Ascending aorta (tissue), 2 donors: ENCODE measurements around the gene LCT. TPM values are rescaled to one million over a fixed set of nuclear protein-coding genes. Genes with fewer than 3 reads are reported as not detected.

Source experiments
- DNase-seq, 2 donors: peaks; one replicate each; pipeline ENCODE4 v3.0.0-alpha.2; 2019; ENCODE audit warnings: low spot score in 2 of 2
- H3K27ac ChIP-seq, 2 donors: fragments of 200-600 bp; sonication (generic); one replicate each; pipeline ENCODE4 v1.5.1; 2016 to 2017; ENCODE audit warnings: mild to moderate bottlenecking in 1 of 2
- H3K27me3 ChIP-seq: fragments of 200-600 bp; sonication (generic); one replicate; pipeline ENCODE4 v1.5.1; 2017
- H3K36me3 ChIP-seq, 2 donors: fragments of 200-600 bp; sonication (generic); one replicate each; pipeline ENCODE4 v1.5.1; 2016
- H3K4me1 ChIP-seq, 2 donors: fragments of 200-600 bp; sonication (generic); one replicate each; pipeline ENCODE4 v1.5.1; 2016 to 2017; ENCODE audit warnings: mild to moderate bottlenecking in 1 of 2
- H3K4me3 ChIP-seq, 2 donors: fragments of 200-600 bp; sonication (generic); one replicate each; pipeline ENCODE4 v1.5.1; 2016 to 2017; ENCODE audit warnings: mild to moderate bottlenecking in 1 of 2
- H3K9me3 ChIP-seq, 2 donors: fragments of 200-600 bp; sonication (generic); one replicate each; pipeline ENCODE4 v1.5.1; 2016
- intact Hi-C: fragments of 100-400 bp; cut with DNase I; formaldehyde crosslinking; loops from one replicate; pipeline ENCODE4 v1.15.1; 2023
- total RNA-seq: library from RNA; depleted of rRNA; stranded (reverse); fragments of >200 nt; gene quantifications from one replicate; pipeline ENCODE4 v1.1.0, GENCODE V29; 2016
- TF ChIP-seq, protein P1 (sequence below), 3 experiments: fragments of 200-600 bp in 2 of 3; fragments of 450-650 bp in 1 of 3; sonication (generic) in 2 of 3; IDR thresholded peaks; one replicate each; pipeline ENCODE4 v1.5.1; 2016 to 2019; ENCODE audit warnings: antibody characterized with exemption in 3 of 3, mild to moderate bottlenecking in 1 of 3, moderate library complexity in 1 of 3

LCT gene
- total RNA-seq, 1 donor from 2014 or later: not detected

DNA sequence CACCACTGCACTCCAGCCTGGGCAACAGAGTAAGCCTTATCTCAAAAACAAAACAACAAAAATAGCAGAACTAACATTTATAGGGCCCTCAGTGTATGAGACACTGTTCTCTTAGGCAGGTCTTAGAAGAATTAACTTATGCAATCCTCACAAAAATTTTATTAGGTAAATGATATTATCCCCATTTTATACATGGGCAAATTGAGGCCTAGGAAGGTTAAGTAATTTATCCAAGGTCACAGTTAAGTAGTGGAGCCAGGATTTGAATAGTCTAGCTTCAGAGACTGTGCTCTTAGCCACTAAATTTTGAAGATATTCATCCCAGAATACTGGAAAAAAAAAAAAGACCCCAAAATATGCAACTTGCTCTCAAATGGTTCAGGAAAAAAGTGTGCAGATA, 16.4 kb upstream of the LCT start:
- no peak for DNase-seq
- Histone ChIP-seq H3K27ac (no peak overlapping the region), H3K9me3 (no peaks in the 10 kb centered on the region), H3K27me3 (no peaks in the 10 kb centered on the region), H3K36me3 (peaks cover 42 to 58% of the 10 kb centered on the region in 2 donors), H3K4me3 (no peak overlapping the region), H3K4me1 (no peaks in the 10 kb centered on the region)
- intact Hi-C loops: no loop called here
- TF ChIP-seq, protein P1, sequence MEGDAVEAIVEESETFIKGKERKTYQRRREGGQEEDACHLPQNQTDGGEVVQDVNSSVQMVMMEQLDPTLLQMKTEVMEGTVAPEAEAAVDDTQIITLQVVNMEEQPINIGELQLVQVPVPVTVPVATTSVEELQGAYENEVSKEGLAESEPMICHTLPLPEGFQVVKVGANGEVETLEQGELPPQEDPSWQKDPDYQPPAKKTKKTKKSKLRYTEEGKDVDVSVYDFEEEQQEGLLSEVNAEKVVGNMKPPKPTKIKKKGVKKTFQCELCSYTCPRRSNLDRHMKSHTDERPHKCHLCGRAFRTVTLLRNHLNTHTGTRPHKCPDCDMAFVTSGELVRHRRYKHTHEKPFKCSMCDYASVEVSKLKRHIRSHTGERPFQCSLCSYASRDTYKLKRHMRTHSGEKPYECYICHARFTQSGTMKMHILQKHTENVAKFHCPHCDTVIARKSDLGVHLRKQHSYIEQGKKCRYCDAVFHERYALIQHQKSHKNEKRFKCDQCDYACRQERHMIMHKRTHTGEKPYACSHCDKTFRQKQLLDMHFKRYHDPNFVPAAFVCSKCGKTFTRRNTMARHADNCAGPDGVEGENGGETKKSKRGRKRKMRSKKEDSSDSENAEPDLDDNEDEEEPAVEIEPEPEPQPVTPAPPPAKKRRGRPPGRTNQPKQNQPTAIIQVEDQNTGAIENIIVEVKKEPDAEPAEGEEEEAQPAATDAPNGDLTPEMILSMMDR (IDR thresholded peaks at IDR 0.05): no peak

DNA sequence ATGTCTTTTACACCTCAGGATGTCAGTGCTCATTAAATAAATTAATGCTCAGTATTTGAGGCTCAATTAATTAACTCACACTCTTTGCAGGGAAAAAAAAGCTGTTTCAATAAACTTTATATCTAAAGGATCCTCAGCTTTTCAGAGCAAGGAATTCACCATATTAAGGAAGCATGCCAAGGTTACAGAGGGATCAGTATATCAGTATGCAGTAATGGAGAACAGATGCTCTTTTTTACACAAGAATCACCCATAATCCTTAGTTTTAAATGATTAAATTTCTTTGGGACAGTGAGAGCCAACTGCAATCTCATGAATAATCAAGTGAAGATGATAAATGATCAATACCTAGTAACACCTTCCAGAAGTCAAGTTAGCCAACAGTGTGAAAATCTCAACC, 14.9 kb upstream of the LCT start:
- no peaks in the 10 kb centered on the region for H3K9me3 ChIP-seq
- TF ChIP-seq, protein P1 (IDR thresholded peaks at IDR 0.05): no peak
- H3K27ac ChIP-seq: no peak overlapping the region
- no peak for DNase-seq
- H3K4me1 ChIP-seq: no peaks in the 10 kb centered on the region
- no peak overlapping the region for H3K4me3 ChIP-seq
- peaks cover 43 to 50% of the 10 kb centered on the region in 2 donors for H3K36me3 ChIP-seq
- intact Hi-C loops: no loop called here
- no peaks in the 10 kb centered on the region for H3K27me3 ChIP-seq

DNA sequence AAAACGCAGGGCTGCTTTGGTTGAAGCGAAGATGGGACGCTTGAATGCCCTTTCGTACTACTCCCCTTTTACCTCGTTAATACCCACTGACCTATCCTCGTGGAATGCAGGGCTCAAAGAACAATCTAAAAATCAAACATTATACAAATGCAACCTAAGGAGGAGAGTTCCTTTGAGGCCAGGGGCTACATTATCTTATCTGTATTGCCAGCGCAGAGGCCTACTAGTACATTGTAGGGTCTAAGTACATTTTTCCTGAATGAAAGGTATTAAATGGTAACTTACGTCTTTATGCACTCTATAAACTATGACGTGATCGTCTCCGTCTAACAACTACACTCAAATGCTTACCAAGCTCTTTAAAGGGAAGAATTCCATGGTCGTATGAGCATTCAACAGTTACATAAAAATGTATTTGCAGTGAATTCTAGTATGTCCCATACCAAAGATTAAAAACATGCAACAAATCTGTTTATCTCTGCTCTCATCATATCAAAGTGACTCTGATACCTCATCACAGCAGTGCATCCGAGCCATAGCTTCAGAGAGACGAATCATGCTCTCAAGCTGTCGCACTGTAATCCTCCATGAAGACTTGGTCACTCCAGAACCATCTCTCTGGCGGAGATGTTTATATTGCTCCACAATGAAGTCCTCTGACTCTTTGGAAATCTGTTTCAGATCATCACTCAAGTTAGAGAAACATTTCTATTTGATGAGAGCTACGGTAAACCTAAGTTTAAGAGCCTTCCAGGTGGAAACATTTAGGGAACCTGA, 14.1 kb upstream of the LCT start:
- Histone ChIP-seq H3K27ac (no peak overlapping the region), H3K4me3 (no peak overlapping the region), H3K9me3 (no peaks in the 10 kb centered on the region), H3K4me1 (no peaks in the 10 kb centered on the region), H3K27me3 (no peaks in the 10 kb centered on the region), H3K36me3 (peaks cover 49 to 50% of the 10 kb centered on the region in 2 donors)
- intact Hi-C loops: no loop called here
- no peak for DNase-seq
- TF ChIP-seq, protein P1 (IDR thresholded peaks at IDR 0.05): no peak

DNA sequence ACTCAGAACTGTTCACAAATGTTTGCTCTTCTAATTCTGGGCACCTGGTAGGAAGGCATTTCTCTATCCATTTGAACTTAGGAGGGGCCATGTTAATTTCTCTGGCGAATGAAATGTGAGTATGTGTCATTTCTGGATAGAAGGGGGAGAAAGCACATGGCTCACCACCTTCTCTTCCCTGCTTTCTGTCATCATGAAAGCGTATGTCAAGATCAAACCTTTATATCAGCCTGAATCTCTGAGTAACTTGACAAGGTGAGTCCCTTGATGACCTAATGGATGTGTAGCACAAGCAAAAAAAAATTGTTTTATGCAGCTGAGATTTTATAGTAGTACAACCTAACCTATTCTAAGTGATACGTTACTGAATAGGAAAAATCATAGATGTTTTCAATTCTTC, 12.1 kb upstream of the LCT start:
- TF ChIP-seq, protein P1 (IDR thresholded peaks at IDR 0.05): no peak
- Histone ChIP-seq H3K27me3 (no peaks in the 10 kb centered on the region), H3K9me3 (no peaks in the 10 kb centered on the region), H3K27ac (no peak overlapping the region), H3K36me3 (peaks cover 54% of the 10 kb centered on the region in 2 donors), H3K4me1 (no peaks in the 10 kb centered on the region), H3K4me3 (no peak overlapping the region)
- intact Hi-C loops: no loop called here
- DNase-seq: no peak

DNA sequence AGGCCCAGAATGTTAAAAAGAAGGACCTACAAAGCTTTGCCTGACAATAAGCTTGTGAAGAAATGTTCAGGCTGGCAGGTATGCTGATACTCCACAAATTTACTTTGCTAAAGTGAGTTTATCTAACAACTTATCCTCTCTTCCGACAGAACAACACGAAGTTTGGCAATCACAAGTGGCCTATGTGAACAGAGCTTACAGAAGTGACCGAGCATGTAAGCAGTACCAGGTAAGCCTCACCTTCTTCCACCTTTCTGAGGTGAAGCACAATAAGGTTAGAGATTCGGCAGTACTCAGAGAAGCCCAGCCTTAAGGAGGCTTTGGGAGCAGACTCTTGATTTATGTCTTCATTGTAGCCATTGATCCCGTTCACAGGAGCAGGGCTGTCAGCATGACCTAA, 9.0 kb upstream of the LCT start:
- TF ChIP-seq, protein P1 (IDR thresholded peaks at IDR 0.05): no peak
- Histone ChIP-seq H3K27ac (no peak overlapping the region), H3K4me1 (peaks cover 0 to 2% of the 10 kb centered on the region in 2 donors), H3K27me3 (no peaks in the 10 kb centered on the region), H3K36me3 (peaks cover 46 to 59% of the 10 kb centered on the region in 2 donors), H3K9me3 (no peaks in the 10 kb centered on the region), H3K4me3 (no peak overlapping the region)
- DNase-seq: no peak
- intact Hi-C loops: no loop called here
